GM12878 (cell line): ENCODE data around the gene CHST15. TPM values are rescaled to one million over a fixed set of nuclear protein-coding genes. Genes with fewer than 3 reads are reported as not detected.

Experiments
- ATAC-seq: fragments of 200-7000 bp; cut with Tn5 transposase; 3 replicates; pipeline ENCODE4 v1.9.1; 2020; ENCODE audit warnings: mild to moderate bottlenecking, moderate library complexity
- BruUV-seq: library from RNA; stranded (reverse); fragments of 400-500 nt; replicated peaks from 2 replicates; lab custom pipeline; 2021; lab: Mats Ljungman, UMichigan
- CTCF ChIA-PET: fragments of 300-600 bp; sonication (Branson Sonifier 250); formaldehyde crosslinking; extraction: SDS; loops from one replicate; lab custom pipeline; 2021; ENCODE audit warnings: inconsistent platforms; lab: Yijun Ruan, JAX
- POLR2A ChIA-PET: fragments of 350-600 bp; formaldehyde crosslinking; extraction: SDS; loops from one replicate; lab custom pipeline; 2021; ENCODE audit warnings: inconsistent platforms; lab: Charles Lee
- RAD21 ChIA-PET: fragments of 300-600 bp; sonication (Branson Sonifier 250); formaldehyde crosslinking; loops from one replicate; lab custom pipeline; 2023; ENCODE audit warnings: antibody characterized with exemption; ENCODE audit not compliant: unreplicated experiment; lab: Charles Lee
- SMC1A ChIA-PET: fragments of 300-600 bp; sonication (Branson Sonifier 250); formaldehyde crosslinking; loops from one replicate; lab custom pipeline; 2023; ENCODE audit not compliant: unreplicated experiment, uncharacterized antibody; lab: Charles Lee
- DNase-seq: peaks from one replicate; pipeline ENCODE4 v3.0.0-alpha.2; 2011; ENCODE audit warnings: low read depth, low spot score
- FAIRE-seq: peaks from 3 replicates; lab custom pipeline; 2011; peaks lifted over from hg19 to GRCh38; lab: Jason Lieb, UNC
- H2AFZ ChIP-seq: 2 replicates; pipeline ENCODE4 v1.6.0; 2011; ENCODE audit warnings: low read depth, low read length, control low read depth; ENCODE audit not compliant: control insufficient read depth
- H3K27ac ChIP-seq: 2 replicates; pipeline ENCODE4 v1.5.1; 2011; ENCODE audit warnings: control low read depth; ENCODE audit not compliant: control insufficient read depth, insufficient read depth
- H3K27me3 ChIP-seq, 2 experiments: replicated peaks in 1 of 2; 2 replicates each; pipeline versions ENCODE4 v1.6.0 to v1.6.1; 2011; ENCODE audit warnings: low read length in 1 of 2; ENCODE audit not compliant: control insufficient read depth in 2 of 2, insufficient read depth in 2 of 2
- H3K36me3 ChIP-seq, 2 experiments: 2 replicates each; pipeline ENCODE4 v1.5.1; 2011; ENCODE audit warnings: low read length in 1 of 2; ENCODE audit not compliant: control insufficient read depth in 2 of 2, insufficient read depth in 2 of 2
- H3K4me1 ChIP-seq: 2 replicates; pipeline ENCODE4 v1.6.1; 2011; ENCODE audit warnings: mild to moderate bottlenecking, low read length, moderate library complexity, mixed read lengths; ENCODE audit not compliant: control insufficient read depth, insufficient read depth
- H3K4me2 ChIP-seq: 2 replicates; pipeline ENCODE4 v1.6.0; 2011; ENCODE audit warnings: control low read depth; ENCODE audit not compliant: control insufficient read depth, insufficient read depth
- H3K4me3 ChIP-seq: fragments of 200-600 bp; sonication (generic); 2 replicates; pipeline ENCODE4 v1.5.1; 2016
- H3K79me2 ChIP-seq: 2 replicates; pipeline ENCODE4 v1.6.0; 2011; ENCODE audit warnings: low read length; ENCODE audit not compliant: control insufficient read depth, insufficient read depth
- H3K9ac ChIP-seq: 2 replicates; pipeline ENCODE4 v1.8.0; 2011; ENCODE audit warnings: low read length, control low read depth, mixed read lengths; ENCODE audit not compliant: control insufficient read depth, insufficient read depth
- H3K9me3 ChIP-seq: replicated peaks from 3 replicates; pipeline ENCODE4 v1.5.1; 2011; ENCODE audit warnings: mild to moderate bottlenecking, low read length; ENCODE audit not compliant: control insufficient read depth, insufficient read depth
- H4K20me1 ChIP-seq: 2 replicates; pipeline ENCODE4 v1.6.0; 2011; ENCODE audit not compliant: control insufficient read depth, insufficient read depth
- ATF2 ChIP-seq: IDR thresholded peaks from 2 replicates; pipeline ENCODE4 v1.6.1; 2012; ENCODE audit warnings: low read length, inconsistent platforms
- BACH1 ChIP-seq: fragments of 450-650 bp; IDR thresholded peaks from 2 replicates; pipeline ENCODE4 v1.6.1; 2017; ENCODE audit warnings: mild to moderate bottlenecking, borderline replicate concordance
- BHLHE40 ChIP-seq, 2 experiments: fragments of 450-650 bp in 1 of 2; IDR thresholded peaks; 2 replicates each; pipeline ENCODE4 v1.6.1; 2011 to 2017; ENCODE audit warnings: low read depth in 2 of 2, borderline replicate concordance in 1 of 2, improper control_type of control experiment in 1 of 2, low read length in 1 of 2, mild to moderate bottlenecking in 1 of 2
- CHD2 ChIP-seq: IDR thresholded peaks from 2 replicates; pipeline ENCODE4 v1.6.1; 2011; ENCODE audit warnings: low read depth, low read length, improper control_type of control experiment, borderline replicate concordance
- EP300 ChIP-seq, 2 experiments: fragments of 150-350 bp in 1 of 2; IDR thresholded peaks; 2 replicates each; pipeline ENCODE4 v1.6.1; 2011 to 2012; ENCODE audit warnings: low read depth in 2 of 2, low read length in 2 of 2, borderline replicate concordance in 1 of 2, improper control_type of control experiment in 1 of 2, inconsistent platforms in 1 of 2; ENCODE audit not compliant: control insufficient read depth in 1 of 2
- IKZF1 ChIP-seq: fragments of 450-650 bp; conservative IDR thresholded peaks from 2 replicates; pipeline ENCODE4 v1.6.1; 2017; ENCODE audit warnings: antibody characterized with exemption, mild to moderate bottlenecking
- JUND ChIP-seq: IDR thresholded peaks from 2 replicates; pipeline ENCODE4 v1.6.1; 2012; ENCODE audit warnings: low read depth, mild to moderate bottlenecking, low read length, improper control_type of control experiment, moderate library complexity
- NBN ChIP-seq: fragments of 450-650 bp; IDR thresholded peaks from 2 replicates; pipeline ENCODE4 v1.6.1; 2016
- NFIC ChIP-seq: IDR thresholded peaks from 2 replicates; pipeline ENCODE4 v1.6.1; 2012; ENCODE audit warnings: low read depth, mild to moderate bottlenecking, inconsistent platforms, low read length, moderate library complexity
- NR2C1 ChIP-seq: fragments of 450-650 bp; IDR thresholded peaks from 2 replicates; pipeline ENCODE4 v1.6.1; 2017; ENCODE audit warnings: antibody characterized with exemption, mild to moderate bottlenecking, moderate library complexity
- RCOR1 ChIP-seq: conservative IDR thresholded peaks from 2 replicates; pipeline ENCODE4 v1.6.1; 2012; ENCODE audit warnings: low read depth, low read length, improper control_type of control experiment
- ZNF687 ChIP-seq: fragments of 450-650 bp; IDR thresholded peaks from 2 replicates; pipeline ENCODE4 v1.6.1; 2017; ENCODE audit warnings: mild to moderate bottlenecking, moderate library complexity
- WGBS: methylation state at CpG from one replicate; pipeline ENCODE4 v1.1.6; 2016; ENCODE audit warnings: low lambda C conversion rate; ENCODE audit not compliant: insufficient replicate concordance, insufficient coverage; ENCODE audit errors: missing lambda C conversion rate; 5-methylcytosine and 5-hydroxymethylcytosine counted together
- in situ Hi-C: fragments of 300-500 bp; cut with MboI; formaldehyde crosslinking; loops from 9 replicates; pipeline ENCODE4 v1.14.3; 2018; ENCODE audit warnings: mixed read lengths
- intact Hi-C: fragments of 100-400 bp; cut with micrococcal nuclease; formaldehyde crosslinking; loops from one replicate; pipeline ENCODE4 v1.14.2; 2022; ENCODE audit not compliant: unreplicated experiment
- polyA plus RNA-seq, 11 experiments: library from polyadenylated mRNA; depleted of rRNA in 4 of 11; unstranded in 6 of 11; stranded (reverse) in 5 of 11; fragments of >200 nt; fragmentation: Nextera tagmentation in 4 of 11; fragmentation: Illumina TruSeq in 1 of 11; extraction: Ambion mirVana in 4 of 11; extraction: Trizol in 1 of 11; gene quantifications; 1 replicate in 1 of 11; 2 replicates in 10 of 11; pipeline versions ENCODE4 v1.2.1 to v1.2.3, GENCODE V29; 2011 to 2016; ENCODE audit warnings: inconsistent platforms in 2 of 11, missing spikeins in 2 of 11, low read depth in 1 of 11
- total RNA-seq, 4 experiments: library from RNA; depleted of rRNA in 3 of 4; stranded (reverse); fragments of >200 nt in 3 of 4; fragmentation: Illumina TruSeq in 1 of 4; extraction: Trizol in 1 of 4; gene quantifications; 2 replicates each; pipeline versions ENCODE4 v1.2.1 to v1.2.3, GENCODE V29; 2013 to 2021

The CHST15 gene
- total and polyA plus RNA-seq, 10 of the 15 experiments (the other 5 are each of a cell fraction or from before 2014, with no cell fraction given): 0.02 to 0.53 (median 0.05) TPM; not detected in 1

DNA sequence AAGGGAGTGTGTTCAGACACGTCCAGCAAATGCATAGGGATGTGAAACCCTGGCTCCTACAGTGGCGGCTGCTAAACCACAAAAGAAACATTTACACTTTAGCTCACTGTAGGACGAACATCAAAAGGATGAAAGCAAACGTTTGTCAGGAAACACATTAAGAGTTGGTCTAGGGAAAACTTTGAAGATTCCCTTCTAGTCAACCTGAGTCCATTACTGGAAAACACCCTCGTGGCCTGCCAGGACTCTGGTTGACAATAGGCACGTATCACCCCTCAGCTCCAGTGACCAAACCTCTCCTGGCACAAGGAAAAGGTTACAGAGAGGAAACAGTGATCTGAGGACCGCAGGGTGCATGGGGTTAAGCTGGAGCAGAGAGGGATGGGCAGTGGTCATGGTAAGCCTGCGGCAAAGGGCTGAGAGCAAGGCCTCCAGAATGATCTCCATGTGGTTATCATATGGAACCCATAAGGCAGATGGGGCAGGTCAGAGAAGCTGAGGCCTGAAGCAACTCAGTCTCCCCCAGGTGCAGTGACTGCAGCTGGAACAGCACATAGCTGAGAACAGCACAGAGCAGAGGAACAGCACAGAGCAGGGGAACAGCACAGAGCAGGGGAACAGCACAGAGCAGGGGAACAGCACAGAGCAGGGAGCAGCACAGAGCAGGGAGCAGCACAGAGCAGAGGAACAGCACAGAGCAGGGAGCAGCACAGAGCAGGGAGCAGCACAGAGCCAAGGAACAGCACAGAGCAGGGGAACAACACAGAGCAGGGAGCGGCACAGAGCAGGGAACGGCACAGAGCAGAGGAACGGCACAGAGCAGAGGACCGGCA lies 49.9 kb downstream of the CHST15 start:
- H3K4me2 ChIP-seq: peak overlapping the region; percentile 3; the same call in 1 of the 2 replicates
- no peak overlapping the region for H3K4me3 ChIP-seq
- SMC1A ChIA-PET: interaction anchor here (0.6 to 2.1 kb wide), 10 partner anchors 8 to 748 kb away, joined by 3 to 7 read pairs (median 5); no protein-coding TSS in a partner anchor
- 49% methylated on average over 12 of the region's 12 CpGs for WGBS
- ATAC-seq (peak; percentile 93), FAIRE-seq (peak; percentile 84), DNase-seq (peak; percentile 40)
- H3K79me2 ChIP-seq: no peaks in the 10 kb centered on the region
- H3K36me3 ChIP-seq: no peaks in the 10 kb centered on the region
- no peaks in the 10 kb centered on the region; a peak in 1 of 4 replicates for H3K27me3 ChIP-seq
- POLR2A ChIA-PET: interaction anchor here (0.6 kb wide), 1 partner anchor 465 kb away, joined by 4 read pairs; no protein-coding TSS in a partner anchor
- CTCF ChIA-PET: interaction anchor here (0.9 to 1.4 kb wide), 4 partner anchors 10 to 178 kb away, joined by 3 to 5 read pairs (median 4); no protein-coding TSS in a partner anchor
- RAD21 ChIA-PET: interaction anchor here (0.8 to 1.8 kb wide), 6 partner anchors 7 to 345 kb away, joined by 3 to 7 read pairs (median 4); no protein-coding TSS in a partner anchor
- peak overlapping the region; percentile 18; the same call in 1 of the 2 replicates for H2AFZ ChIP-seq
- H3K4me1 ChIP-seq: peaks cover 19% of the 10 kb centered on the region
- intact Hi-C loops: no loop called here
- H3K9ac ChIP-seq: no peak overlapping the region
- 0 out of 2 replicates have a peak overlapping the region, but pooled peaks have one; percentile 13 for H3K27ac ChIP-seq
- no peaks in the 10 kb centered on the region; the same call in 2 of the 3 replicates for H3K9me3 ChIP-seq
- no TSS peak for BruUV-seq
- in situ Hi-C loops: no loop called here
- no peaks in the 10 kb centered on the region for H4K20me1 ChIP-seq
- TF ChIP-seq CHD2 (peak; percentile 34; the same call in 1 of the 2 replicates), BHLHE40 (IDR thresholded peaks at IDR 0.05; ENCODE audit: borderline replicate concordance in 1 of 2, low read depth in 2 of 2, low read length in 1 of 2) (peak in 1 of 2 experiments; percentile 61; a peak in 2 of 4 replicates), BACH1 (peak; percentile 67; the same call in 1 of the 2 replicates), NR2C1 (no peak), ATF2 (peak; percentile 38; the same call in 1 of the 2 replicates), RCOR1 (no peak), ZNF687 (peak; percentile 75), IKZF1 (peak; percentile 99), NBN (peak; percentile 81; the same call in 1 of the 2 replicates), EP300 (IDR thresholded peaks at IDR 0.05; ENCODE audit: borderline replicate concordance in 1 of 2, control insufficient read depth in 1 of 2, low read depth in 2 of 2, low read length in 2 of 2) (peak; percentile 77 to 92; a peak in 3 of 4 replicates), JUND (no peak), NFIC (peak; percentile 83; the same call in 1 of the 2 replicates)
